ENCODE measurements around the gene ZNF503.
A peak's percentile ranks its signal among the peaks of the same experiment; 100 is the strongest.

The ZNF503 gene

DNA sequence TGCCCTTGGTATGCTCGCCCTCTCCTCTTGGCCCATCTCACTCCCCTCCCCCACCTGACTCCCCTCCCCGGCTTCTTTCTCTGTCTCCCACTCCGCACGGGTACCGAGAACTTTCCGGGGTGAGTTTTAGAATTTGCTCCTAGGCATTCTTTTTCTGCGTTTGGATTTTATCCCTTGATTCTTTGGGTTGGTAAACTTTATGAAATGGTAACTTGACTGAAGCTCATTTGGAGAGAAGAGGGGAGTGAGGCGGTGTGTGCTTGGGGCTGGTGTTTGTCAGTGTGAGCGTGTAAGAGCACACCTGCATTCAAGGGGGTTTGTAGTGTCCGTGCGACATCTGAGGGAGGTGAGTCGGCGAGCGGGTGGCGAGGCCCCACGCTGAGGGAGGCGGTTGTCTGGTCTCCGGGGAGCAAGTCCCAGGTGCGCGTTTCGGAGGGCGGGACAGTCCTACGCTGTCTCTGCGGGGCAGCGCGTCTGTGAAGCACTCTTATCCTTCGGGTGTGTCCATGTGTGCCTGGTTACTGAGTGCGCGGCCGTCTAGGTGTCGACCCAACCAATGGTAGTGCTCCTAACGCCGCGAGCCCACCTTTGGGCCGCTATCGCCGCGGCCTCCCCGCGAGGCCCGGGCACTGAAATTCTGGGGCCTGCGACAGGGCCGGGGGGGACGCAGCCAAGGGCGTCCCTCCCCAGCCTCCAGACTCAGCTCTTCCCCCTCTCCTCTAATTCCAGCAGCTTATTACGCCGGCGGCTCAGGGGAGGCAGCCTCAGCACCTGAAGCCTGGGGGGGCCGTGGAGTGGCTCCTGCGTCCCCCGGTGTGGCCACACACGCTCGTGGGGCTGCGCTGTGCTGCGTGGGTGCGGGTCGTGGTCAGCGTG, 2.6 kb upstream of the ZNF503 start:
- TF ChIP-seq, protein P1, sequence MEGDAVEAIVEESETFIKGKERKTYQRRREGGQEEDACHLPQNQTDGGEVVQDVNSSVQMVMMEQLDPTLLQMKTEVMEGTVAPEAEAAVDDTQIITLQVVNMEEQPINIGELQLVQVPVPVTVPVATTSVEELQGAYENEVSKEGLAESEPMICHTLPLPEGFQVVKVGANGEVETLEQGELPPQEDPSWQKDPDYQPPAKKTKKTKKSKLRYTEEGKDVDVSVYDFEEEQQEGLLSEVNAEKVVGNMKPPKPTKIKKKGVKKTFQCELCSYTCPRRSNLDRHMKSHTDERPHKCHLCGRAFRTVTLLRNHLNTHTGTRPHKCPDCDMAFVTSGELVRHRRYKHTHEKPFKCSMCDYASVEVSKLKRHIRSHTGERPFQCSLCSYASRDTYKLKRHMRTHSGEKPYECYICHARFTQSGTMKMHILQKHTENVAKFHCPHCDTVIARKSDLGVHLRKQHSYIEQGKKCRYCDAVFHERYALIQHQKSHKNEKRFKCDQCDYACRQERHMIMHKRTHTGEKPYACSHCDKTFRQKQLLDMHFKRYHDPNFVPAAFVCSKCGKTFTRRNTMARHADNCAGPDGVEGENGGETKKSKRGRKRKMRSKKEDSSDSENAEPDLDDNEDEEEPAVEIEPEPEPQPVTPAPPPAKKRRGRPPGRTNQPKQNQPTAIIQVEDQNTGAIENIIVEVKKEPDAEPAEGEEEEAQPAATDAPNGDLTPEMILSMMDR (IDR thresholded peaks at IDR 0.05; ENCODE audit: extremely low read depth, insufficient read depth, missing control alignments), result no peak
- peak; percentile 61 for DNase-seq (ENCODE audit: low spot score)
- in situ Hi-C loops (cut with MboI; ENCODE audit: low pct_unique_long_range_greater_than_20kb, low sequenced_read_pairs, unreplicated experiment), result no loop called here

DNA sequence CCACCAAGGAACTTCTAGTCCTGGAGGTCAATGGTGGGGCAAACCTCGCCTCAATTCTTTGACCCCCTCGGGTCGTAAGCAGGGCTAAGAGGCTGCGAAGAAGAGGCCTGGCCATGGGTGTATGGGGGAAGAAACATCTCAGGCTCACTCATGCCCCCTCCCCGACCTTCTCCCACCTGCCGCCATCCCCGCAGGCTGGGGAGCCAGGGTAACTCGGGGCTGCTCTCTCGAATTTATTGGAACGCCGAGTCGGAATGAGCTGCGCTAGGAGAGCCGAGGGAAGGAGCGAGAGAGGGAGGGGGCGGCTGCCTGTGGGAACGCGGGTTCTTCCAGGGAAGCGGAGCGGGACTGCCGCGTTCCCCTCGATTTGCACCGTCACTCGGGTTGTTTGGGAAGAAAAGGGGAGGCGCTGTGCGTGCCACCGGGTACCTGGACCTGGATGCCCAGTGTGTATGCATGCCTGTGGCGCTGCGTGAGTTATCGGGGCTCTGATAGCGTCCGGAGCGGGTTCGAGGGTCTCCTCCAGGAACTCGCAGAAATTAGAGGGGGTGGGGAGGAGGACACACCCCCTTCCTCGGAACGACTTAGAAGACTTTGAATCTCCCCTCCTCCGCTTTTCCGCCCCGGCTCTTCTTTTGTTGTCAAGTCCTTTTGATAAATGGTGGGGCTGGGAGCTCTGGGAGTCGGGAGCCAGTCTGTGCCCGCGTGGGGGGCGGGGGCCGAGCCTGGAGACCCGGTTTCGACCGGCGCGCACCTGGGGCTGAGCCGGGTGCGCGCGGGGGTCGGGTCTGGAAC, 1.8 kb upstream of the ZNF503 start:
- in situ Hi-C loops (cut with MboI; ENCODE audit: low pct_unique_long_range_greater_than_20kb, low sequenced_read_pairs, unreplicated experiment), result no loop called here
- DNase-seq (ENCODE audit: low spot score), result peak; percentile 48
- TF ChIP-seq, protein P1 (IDR thresholded peaks at IDR 0.05; ENCODE audit: extremely low read depth, insufficient read depth, missing control alignments), result no peak

DNA sequence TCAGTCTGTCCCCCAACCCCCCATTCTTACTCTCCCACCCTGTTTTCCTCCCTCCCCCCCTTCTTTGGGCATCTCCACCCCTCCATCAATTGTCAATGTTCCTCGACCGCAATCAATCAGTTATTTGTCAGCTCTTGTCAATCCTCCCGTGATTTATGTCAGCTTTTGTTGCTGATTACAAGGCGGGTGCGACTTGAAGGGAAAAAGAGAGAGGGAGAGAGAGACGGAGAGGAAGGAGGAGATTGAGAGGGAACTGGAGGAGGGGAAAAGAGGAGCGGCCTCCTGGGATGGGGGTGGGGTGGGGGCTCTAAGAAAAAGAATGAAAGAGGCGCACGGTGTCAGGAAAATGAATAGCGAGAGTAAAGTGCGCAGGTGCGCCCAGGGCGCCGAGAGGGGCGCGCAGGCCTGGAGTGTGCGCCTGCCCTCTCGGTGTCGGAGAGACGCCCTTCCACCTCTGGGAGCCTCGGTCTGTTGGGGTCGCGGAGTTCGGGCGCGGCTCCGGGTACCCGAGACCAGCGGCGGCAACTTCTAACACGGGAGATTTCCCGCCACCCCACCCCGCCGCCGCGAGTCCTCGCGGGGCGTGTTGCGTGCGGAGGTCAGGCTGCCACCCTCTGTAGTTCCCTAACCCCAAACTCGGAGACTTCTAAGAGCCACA, 1.1 kb upstream of the ZNF503 start:
- in situ Hi-C loops (cut with MboI; ENCODE audit: low pct_unique_long_range_greater_than_20kb, low sequenced_read_pairs, unreplicated experiment), result no loop called here
- TF ChIP-seq, protein P1 (IDR thresholded peaks at IDR 0.05; ENCODE audit: extremely low read depth, insufficient read depth, missing control alignments), result no peak
- DNase-seq (ENCODE audit: low spot score), result peak; percentile 61

DNA sequence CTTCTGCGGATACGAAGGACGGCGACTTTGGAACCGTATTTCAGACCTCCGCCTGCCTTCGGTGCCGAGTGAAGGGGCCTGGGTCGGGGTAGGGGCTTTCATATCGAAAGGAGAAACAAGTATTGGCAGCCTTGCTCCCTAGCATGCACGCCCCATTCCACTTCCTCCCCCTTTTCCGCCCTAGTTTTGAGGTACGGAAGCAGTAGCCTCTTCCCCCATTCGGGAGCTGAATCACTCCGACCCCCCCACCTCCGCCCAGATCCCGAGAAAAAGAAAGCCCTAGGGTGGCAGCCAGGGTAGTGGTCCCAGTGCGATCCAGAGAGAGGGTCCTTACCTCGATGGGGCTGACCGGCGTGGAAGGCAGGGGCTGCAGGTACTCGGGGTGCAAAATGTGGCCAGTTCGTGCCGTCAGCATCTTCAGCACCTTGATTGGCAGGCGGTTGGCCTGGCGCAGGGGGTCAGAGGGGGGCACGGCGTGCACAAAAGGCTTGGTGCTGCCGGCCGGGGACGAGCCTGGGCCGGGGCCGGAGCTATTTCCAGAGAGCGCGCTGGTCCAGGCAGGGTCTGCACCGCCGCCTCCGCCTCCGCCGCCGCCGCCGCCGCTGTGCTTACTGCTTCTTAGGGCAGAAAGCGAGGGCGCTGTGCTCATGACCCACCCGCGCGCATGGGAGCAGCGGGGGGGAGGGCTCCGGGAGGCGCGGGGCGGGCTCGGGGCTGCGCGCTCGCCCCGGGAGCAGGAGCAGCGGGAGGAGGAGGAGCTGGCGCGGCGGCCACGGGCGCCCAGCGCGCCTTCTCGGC, 594 bp downstream of the ZNF503 start:
- DNase-seq (ENCODE audit: low spot score), result peak; percentile 53
- TF ChIP-seq, protein P1 (IDR thresholded peaks at IDR 0.05; ENCODE audit: extremely low read depth, insufficient read depth, missing control alignments), result no peak
- in situ Hi-C loops (cut with MboI; ENCODE audit: low pct_unique_long_range_greater_than_20kb, low sequenced_read_pairs, unreplicated experiment), result no loop called here

DNA sequence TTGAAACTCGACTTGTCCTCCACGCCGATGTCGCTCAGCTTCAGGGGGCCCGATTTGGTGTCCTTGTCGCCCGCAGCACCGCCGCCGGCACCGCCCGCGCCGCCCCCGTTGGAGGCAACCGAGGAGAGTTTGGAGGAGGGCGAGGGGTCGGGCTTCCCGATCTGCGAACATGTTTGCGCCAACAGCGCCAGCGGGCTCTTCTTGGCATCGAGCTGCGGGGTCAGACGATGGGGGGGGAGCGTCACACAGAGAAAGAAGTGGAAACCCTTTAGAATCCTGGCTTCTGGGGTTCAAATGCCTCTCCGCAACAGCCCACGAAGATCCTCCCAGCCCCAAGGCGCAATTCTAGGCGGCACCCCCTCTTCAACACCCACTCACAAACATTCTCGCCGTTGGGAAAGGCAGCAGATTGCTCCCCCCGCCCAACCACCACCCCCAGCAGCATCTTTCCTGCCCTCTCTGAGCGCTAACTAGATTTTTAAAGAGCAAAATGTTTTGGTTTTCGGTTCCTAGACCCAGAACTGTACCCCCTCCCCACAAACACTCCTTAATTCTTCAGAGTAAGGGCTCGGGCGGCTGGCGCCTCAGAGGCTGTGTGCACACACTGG, 1.3 kb downstream of the ZNF503 start:
- peak; percentile 56 for DNase-seq (ENCODE audit: low spot score)

More for the DNA sequence above, 1.3 kb downstream of the ZNF503 start:
- in situ Hi-C loops (cut with MboI; ENCODE audit: low pct_unique_long_range_greater_than_20kb, low sequenced_read_pairs, unreplicated experiment), result no loop called here
- TF ChIP-seq, protein P1 (IDR thresholded peaks at IDR 0.05; ENCODE audit: extremely low read depth, insufficient read depth, missing control alignments), result no peak
